Measurements from ENCODE around the gene DIS3L2. TPM values are rescaled to one million over a fixed set of nuclear protein-coding genes. Genes with fewer than 3 reads are reported as not detected.
A peak's percentile ranks its signal among the peaks of the same experiment; 100 is the strongest.

The DIS3L2 gene
- total RNA-seq, 1 experiment from 2014 or later, result 32.6 TPM

DNA sequence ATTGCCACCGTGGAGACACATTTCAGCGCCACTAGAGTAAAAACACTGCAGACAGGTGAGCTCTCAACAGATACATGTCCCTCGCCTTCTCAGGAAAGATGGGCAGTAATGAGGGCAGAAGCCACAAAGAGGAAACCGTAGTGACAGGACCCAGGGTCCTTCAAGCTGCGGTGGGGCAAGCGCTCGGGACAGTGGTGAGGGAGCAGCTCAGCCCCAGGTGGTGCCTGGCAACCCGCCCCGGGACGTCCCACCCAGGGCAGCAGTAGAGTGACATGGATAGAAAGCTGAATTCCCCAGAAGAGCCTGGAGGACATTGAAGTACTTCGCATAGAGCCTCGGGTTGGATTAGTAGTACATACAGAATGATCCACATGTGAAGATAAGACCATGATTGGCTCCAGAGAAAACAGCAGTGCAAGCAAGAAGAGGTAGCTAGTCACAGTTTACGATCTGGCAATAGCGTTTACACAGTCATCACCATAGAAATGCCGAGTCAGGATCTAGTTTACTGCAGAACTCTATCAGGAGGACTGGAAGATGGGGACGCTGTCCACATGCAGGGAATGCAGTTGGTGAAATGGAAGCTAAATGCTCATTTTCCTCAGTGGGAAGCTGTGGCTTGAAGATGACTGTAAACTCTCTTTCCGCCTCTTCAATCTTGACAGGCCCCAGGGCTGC lies 379.7 kb downstream of the DIS3L2 start:
- H3K4me3 Mint-ChIP-seq (ENCODE audit: unreplicated experiment), result no peak overlapping the region
- no TSS peak for BruUV-seq (replicated peaks)
- TF ChIP-seq, protein P1, sequence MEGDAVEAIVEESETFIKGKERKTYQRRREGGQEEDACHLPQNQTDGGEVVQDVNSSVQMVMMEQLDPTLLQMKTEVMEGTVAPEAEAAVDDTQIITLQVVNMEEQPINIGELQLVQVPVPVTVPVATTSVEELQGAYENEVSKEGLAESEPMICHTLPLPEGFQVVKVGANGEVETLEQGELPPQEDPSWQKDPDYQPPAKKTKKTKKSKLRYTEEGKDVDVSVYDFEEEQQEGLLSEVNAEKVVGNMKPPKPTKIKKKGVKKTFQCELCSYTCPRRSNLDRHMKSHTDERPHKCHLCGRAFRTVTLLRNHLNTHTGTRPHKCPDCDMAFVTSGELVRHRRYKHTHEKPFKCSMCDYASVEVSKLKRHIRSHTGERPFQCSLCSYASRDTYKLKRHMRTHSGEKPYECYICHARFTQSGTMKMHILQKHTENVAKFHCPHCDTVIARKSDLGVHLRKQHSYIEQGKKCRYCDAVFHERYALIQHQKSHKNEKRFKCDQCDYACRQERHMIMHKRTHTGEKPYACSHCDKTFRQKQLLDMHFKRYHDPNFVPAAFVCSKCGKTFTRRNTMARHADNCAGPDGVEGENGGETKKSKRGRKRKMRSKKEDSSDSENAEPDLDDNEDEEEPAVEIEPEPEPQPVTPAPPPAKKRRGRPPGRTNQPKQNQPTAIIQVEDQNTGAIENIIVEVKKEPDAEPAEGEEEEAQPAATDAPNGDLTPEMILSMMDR (IDR thresholded peaks at IDR 0.05; ENCODE audit: unreplicated experiment), result no peak
- no peaks in the 10 kb centered on the region for H3K9me3 Mint-ChIP-seq (ENCODE audit: unreplicated experiment)
- peaks cover 10% of the 10 kb centered on the region for H3K36me3 Mint-ChIP-seq (ENCODE audit: insufficient read depth, unreplicated experiment)
- POLR2A ChIA-PET, result no interaction called here
- no peaks in the 10 kb centered on the region for H3K4me1 Mint-ChIP-seq (ENCODE audit: insufficient read depth, unreplicated experiment)
- peak overlapping the region; percentile 63 for H3K27ac Mint-ChIP-seq (ENCODE audit: low read depth, unreplicated experiment)
- H3K27me3 Mint-ChIP-seq (ENCODE audit: insufficient read depth, unreplicated experiment), result no peaks in the 10 kb centered on the region
- intact Hi-C loops (cut with micrococcal nuclease), result no loop called here
- CTCF ChIA-PET, result interaction anchor here (0.6 to 1.3 kb wide), 7 partner anchors 8 to 440 kb away, joined by 3 to 6 read pairs (median 3); no protein-coding TSS in a partner anchor
- DNase-seq (ENCODE audit: unreplicated experiment), result no peak

DNA sequence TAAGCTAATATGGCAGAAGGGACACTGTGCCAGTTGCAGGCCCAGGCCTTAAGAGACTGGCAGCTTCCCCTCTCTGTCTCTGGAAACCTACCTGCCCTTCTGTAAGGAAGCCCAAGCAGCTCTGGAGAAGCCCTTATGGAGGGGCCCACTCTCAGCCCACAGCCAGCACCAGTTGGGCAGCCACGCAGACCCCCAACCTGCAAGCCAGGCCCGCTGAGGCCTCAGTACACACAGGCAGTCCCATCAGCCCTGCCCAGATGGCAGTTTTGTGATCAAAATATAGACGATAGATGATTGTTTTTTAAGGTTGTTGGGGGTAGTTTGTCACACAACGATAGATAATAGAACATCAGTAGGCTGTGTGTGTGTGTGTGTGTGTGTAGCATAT lies 380.2 kb downstream of the DIS3L2 start:
- TF ChIP-seq, protein P1 (IDR thresholded peaks at IDR 0.05; ENCODE audit: unreplicated experiment), result no peak
- no peaks in the 10 kb centered on the region for H3K27me3 Mint-ChIP-seq (ENCODE audit: insufficient read depth, unreplicated experiment)
- no peak for DNase-seq (ENCODE audit: unreplicated experiment)
- no peaks in the 10 kb centered on the region for H3K4me1 Mint-ChIP-seq (ENCODE audit: insufficient read depth, unreplicated experiment)
- peaks cover 4% of the 10 kb centered on the region for H3K36me3 Mint-ChIP-seq (ENCODE audit: insufficient read depth, unreplicated experiment)
- POLR2A ChIA-PET, result no interaction called here
- no TSS peak for BruUV-seq (replicated peaks)
- intact Hi-C loops (cut with micrococcal nuclease), result no loop called here
- no peak overlapping the region for H3K27ac Mint-ChIP-seq (ENCODE audit: low read depth, unreplicated experiment)
- CTCF ChIA-PET, result interaction anchor here (0.6 to 0.9 kb wide), 4 partner anchors 8 to 436 kb away, joined by 3 to 4 read pairs (median 3); no protein-coding TSS in a partner anchor
- H3K9me3 Mint-ChIP-seq (ENCODE audit: unreplicated experiment), result no peaks in the 10 kb centered on the region
- no peak overlapping the region for H3K4me3 Mint-ChIP-seq (ENCODE audit: unreplicated experiment)

DNA sequence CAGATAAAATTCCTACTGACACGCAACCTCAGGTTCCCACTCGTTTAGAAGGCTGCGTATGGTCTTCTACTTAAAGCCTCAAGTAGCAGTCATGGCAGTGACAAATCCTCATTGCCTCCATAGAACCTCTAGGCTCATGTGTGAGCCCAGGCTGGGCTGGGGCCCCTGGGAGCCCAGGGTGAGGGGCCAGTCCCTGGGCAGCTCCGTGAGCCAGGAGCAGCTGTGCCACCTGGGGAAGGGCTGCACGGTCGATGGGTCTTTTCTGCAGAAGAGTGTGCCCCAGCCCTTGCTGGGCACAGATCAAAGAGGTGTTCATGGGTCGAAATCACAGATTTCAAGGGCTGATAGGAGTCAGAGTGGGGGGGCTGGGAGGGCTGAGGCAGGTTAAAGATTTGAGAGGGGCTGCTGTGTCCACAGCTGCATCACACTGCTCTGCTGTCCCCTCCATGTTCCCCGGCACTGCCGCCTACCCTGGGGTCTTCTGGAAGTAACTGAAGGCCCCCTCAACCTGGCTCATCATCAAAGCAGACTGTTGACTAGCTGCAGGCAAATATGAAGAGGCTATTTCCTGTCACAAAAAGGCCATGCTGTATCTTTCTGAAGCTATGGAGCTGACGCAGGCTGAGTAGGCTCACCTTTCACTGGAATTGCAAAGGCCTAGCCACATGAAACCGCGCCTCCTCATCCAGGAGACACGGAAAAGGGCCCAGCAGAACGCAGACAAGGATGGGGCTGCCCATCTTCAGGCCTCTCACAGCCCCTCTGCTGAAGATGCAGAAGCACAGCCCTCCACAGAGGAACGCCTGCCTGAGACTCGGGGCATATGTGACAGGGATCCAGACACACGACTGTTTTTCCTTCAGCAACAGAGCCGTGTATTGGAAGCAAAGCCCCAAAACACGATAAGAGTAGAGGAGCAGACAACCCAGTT lies 381.4 kb downstream of the DIS3L2 start:
- TF ChIP-seq, protein P1 (IDR thresholded peaks at IDR 0.05; ENCODE audit: unreplicated experiment), result no peak
- Mint-ChIP-seq H3K27ac (ENCODE audit: low read depth, unreplicated experiment) (no peak overlapping the region), H3K9me3 (ENCODE audit: unreplicated experiment) (no peaks in the 10 kb centered on the region), H3K36me3 (ENCODE audit: insufficient read depth, unreplicated experiment) (no peaks in the 10 kb centered on the region), H3K4me3 (ENCODE audit: unreplicated experiment) (no peak overlapping the region), H3K27me3 (ENCODE audit: insufficient read depth, unreplicated experiment) (no peaks in the 10 kb centered on the region), H3K4me1 (ENCODE audit: insufficient read depth, unreplicated experiment) (no peaks in the 10 kb centered on the region)
- ChIA-PET POLR2A (no interaction called here), CTCF (interaction anchor here (1.0 kb wide), 1 partner anchor 25 kb away, joined by 4 read pairs; no protein-coding TSS in a partner anchor)
- no peak for DNase-seq (ENCODE audit: unreplicated experiment)
- intact Hi-C loops (cut with micrococcal nuclease), result no loop called here
- BruUV-seq (replicated peaks), result no TSS peak

DNA sequence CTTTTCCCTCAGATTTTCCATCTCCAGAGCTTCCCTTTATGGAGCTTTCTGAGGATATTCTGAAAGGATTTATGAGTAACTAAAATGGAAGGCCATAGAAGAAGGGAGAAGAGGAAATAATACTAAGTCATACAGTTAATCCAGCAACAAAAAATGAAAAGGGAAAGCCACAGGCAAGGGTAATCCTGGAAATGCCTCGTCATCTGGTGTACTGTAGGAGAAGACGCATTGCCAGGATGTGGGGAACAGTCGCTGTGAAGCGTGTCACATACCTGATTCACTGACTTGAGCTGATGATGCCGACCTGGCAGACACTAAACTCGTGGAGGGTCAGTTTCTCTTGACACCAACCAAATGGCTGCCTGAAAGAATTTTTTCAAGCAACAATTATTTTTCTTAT lies 382.3 kb downstream of the DIS3L2 start:
- Mint-ChIP-seq H3K36me3 (ENCODE audit: insufficient read depth, unreplicated experiment) (no peaks in the 10 kb centered on the region), H3K4me1 (ENCODE audit: insufficient read depth, unreplicated experiment) (no peaks in the 10 kb centered on the region), H3K4me3 (ENCODE audit: unreplicated experiment) (no peak overlapping the region), H3K27ac (ENCODE audit: low read depth, unreplicated experiment) (no peak overlapping the region), H3K9me3 (ENCODE audit: unreplicated experiment) (no peaks in the 10 kb centered on the region), H3K27me3 (ENCODE audit: insufficient read depth, unreplicated experiment) (no peaks in the 10 kb centered on the region)
- CTCF ChIA-PET, result no interaction called here
- DNase-seq (ENCODE audit: unreplicated experiment), result no peak
- POLR2A ChIA-PET, result no interaction called here
- TF ChIP-seq, protein P1 (IDR thresholded peaks at IDR 0.05; ENCODE audit: unreplicated experiment), result no peak
- BruUV-seq (replicated peaks), result no TSS peak
- intact Hi-C loops (cut with micrococcal nuclease), result no loop called here
